ENCODE results near the gene USP21.

USP21 gene

GRCh38 chr1:161198194-161198896, 39.0 kb downstream of the USP21 start:
- Mint-ChIP-seq H3K27me3 (ENCODE audit: low read depth) (no peaks in the 10 kb centered on the region), H3K27ac (peak overlapping the region; percentile 92 to 99 (median 96)), H3K4me1 (peaks cover 58% of the 10 kb centered on the region), H3K4me3 (peak overlapping the region; percentile 81 to 91 (median 88)), H3K36me3 (ENCODE audit: low read depth) (no peaks in the 10 kb centered on the region), H3K9me3 (no peaks in the 10 kb centered on the region)
- peak in 1 of 3 experiments; percentile 8 for TF ChIP-seq CTCF (IDR thresholded peaks at IDR 0.05; ENCODE audit: unreplicated experiment in 3 of 3)

- no peak for TF ChIP-seq CTCF (IDR thresholded peaks at IDR 0.05; ENCODE audit: unreplicated experiment in 3 of 3)
- Mint-ChIP-seq H3K4me3 (peak within 1 kb of the TSS; percentile 81 to 91 (median 88)), H3K9me3 (no peaks in the 10 kb centered on the region), H3K4me1 (peaks cover 59% of the 10 kb centered on the region), H3K27ac (peak within 1 kb of the TSS; percentile 92 to 99 (median 96)), H3K36me3 (ENCODE audit: low read depth) (peaks cover 2% of the 10 kb centered on the region), H3K27me3 (ENCODE audit: low read depth) (no peaks in the 10 kb centered on the region)
These were observed 39.7 kb downstream of the USP21 start, which contains the start of gene ADAMTS4 for GRCh38 chr1:161198897-161199431. Gene ADAMTS4 (minus strand): TSS chr1:161199054. CDS start chr1:161198627, 427 bp downstream.

GRCh38 chr1:161199506-161200139, 40.3 kb downstream of the USP21 start:
- Mint-ChIP-seq H3K27ac (peak overlapping the region; percentile 92 to 97 (median 96)), H3K9me3 (no peaks in the 10 kb centered on the region), H3K36me3 (ENCODE audit: low read depth) (peaks cover 9% of the 10 kb centered on the region), H3K4me3 (peak overlapping the region; percentile 81 to 91 (median 88)), H3K27me3 (ENCODE audit: low read depth) (no peaks in the 10 kb centered on the region), H3K4me1 (peaks cover 66% of the 10 kb centered on the region)
- no peak for TF ChIP-seq CTCF (IDR thresholded peaks at IDR 0.05; ENCODE audit: unreplicated experiment in 3 of 3)

GRCh38 chr1:161200421-161200991, 41.2 kb downstream of the USP21 start:
- Mint-ChIP-seq H3K36me3 (ENCODE audit: low read depth) (peaks cover 14% of the 10 kb centered on the region), H3K4me3 (peak overlapping the region; percentile 94 to 98 (median 97))

More at GRCh38 chr1:161200421-161200991, 41.2 kb downstream of the USP21 start:
- Mint-ChIP-seq H3K27ac (peak overlapping the region; percentile 92 to 97 (median 96)), H3K9me3 (no peaks in the 10 kb centered on the region), H3K4me1 (peaks cover 67% of the 10 kb centered on the region), H3K27me3 (ENCODE audit: low read depth) (no peaks in the 10 kb centered on the region)
- no peak for TF ChIP-seq CTCF (IDR thresholded peaks at IDR 0.05; ENCODE audit: unreplicated experiment in 3 of 3)
